B cell (primary cell): ENCODE results near the gene MDGA2.

Experiments
- EZH2 ChIP-seq: IDR thresholded peaks from 2 replicates; pipeline ENCODE4 v1.6.1; 2012; ENCODE audit warnings: borderline replicate concordance, low read depth, mild to moderate bottlenecking, moderate library complexity, low read length; ENCODE audit not compliant: insufficient read depth, poor library complexity, severe bottlenecking
- TF ChIP-seq, protein P1 (sequence below): fragments of 200-600 bp; IDR thresholded peaks from one replicate; pipeline ENCODE4 v1.8.0; 2022; ENCODE audit warnings: antibody characterized with exemption, mild to moderate bottlenecking

DNA sequence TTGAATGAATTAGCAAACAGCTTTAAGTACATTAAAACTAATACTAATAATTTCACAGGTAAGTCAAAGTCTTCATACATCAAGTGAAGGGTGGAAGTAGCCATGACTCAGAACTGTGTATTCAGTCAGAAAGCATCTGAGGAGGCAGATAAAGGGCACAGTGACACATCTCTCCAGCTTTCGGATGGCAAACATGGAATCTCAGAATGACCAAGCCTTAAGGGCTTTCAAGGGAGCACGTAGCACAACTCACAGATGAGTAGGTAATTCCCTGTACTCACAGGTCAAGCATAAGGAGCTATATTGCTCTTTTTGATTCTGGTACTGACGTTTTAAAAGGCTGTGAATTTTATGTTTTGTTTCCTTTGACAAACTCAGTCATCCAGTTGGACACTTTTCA is 56.0 kb downstream of the MDGA2 start:
- TF ChIP-seq, protein P1, sequence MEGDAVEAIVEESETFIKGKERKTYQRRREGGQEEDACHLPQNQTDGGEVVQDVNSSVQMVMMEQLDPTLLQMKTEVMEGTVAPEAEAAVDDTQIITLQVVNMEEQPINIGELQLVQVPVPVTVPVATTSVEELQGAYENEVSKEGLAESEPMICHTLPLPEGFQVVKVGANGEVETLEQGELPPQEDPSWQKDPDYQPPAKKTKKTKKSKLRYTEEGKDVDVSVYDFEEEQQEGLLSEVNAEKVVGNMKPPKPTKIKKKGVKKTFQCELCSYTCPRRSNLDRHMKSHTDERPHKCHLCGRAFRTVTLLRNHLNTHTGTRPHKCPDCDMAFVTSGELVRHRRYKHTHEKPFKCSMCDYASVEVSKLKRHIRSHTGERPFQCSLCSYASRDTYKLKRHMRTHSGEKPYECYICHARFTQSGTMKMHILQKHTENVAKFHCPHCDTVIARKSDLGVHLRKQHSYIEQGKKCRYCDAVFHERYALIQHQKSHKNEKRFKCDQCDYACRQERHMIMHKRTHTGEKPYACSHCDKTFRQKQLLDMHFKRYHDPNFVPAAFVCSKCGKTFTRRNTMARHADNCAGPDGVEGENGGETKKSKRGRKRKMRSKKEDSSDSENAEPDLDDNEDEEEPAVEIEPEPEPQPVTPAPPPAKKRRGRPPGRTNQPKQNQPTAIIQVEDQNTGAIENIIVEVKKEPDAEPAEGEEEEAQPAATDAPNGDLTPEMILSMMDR, result no peak
- no peak for TF ChIP-seq EZH2
